ENCODE data around the gene MRGPRF. TPM values are rescaled to one million over a fixed set of nuclear protein-coding genes. Genes with fewer than 3 reads are reported as not detected.

Gene MRGPRF
- total and polyA plus RNA-seq, 2 donors from 2014 or later, result 9.3 to 19.0 TPM

- TF ChIP-seq CTCF (IDR thresholded peaks at IDR 0.05; ENCODE audit: borderline replicate concordance, extremely low read depth, insufficient read depth), result no peak
- no peak overlapping the region for H3K9ac ChIP-seq (ENCODE audit: low read length in 3 of 3)
These were observed 22.9 kb upstream of the MRGPRF start for GRCh38 chr11:69035946-69036340.

GRCh38 chr11:69035150-69035945, 22.3 kb upstream of the MRGPRF start:
- Histone ChIP-seq H3K4me1 (ENCODE audit: control insufficient read depth in 2 of 3, insufficient read depth in 2 of 3, low read depth in 1 of 3, low read length in 3 of 3) (no peaks in the 10 kb centered on the region), H3K9ac (ENCODE audit: low read length in 3 of 3) (no peak overlapping the region), H3K27me3 (ENCODE audit: control insufficient read depth, insufficient read depth, low read length) (no peaks in the 10 kb centered on the region), H3K36me3 (ENCODE audit: control insufficient read depth in 2 of 3, insufficient read depth in 3 of 3, low read length in 3 of 3) (no peaks in the 10 kb centered on the region), H3K9me3 (ENCODE audit: control insufficient read depth in 2 of 3, insufficient read depth in 1 of 3, low read length in 3 of 3) (no peaks in the 10 kb centered on the region), H3K4me3 (ENCODE audit: low read length in 3 of 3) (no peak overlapping the region), H3K27ac (ENCODE audit: low read depth in 2 of 2, low read length in 2 of 2) (no peak overlapping the region)
- intact Hi-C loops (cut with DNase I), result no loop called here
- FAIRE-seq, result no peak
- TF ChIP-seq CTCF (IDR thresholded peaks at IDR 0.05; ENCODE audit: borderline replicate concordance, extremely low read depth, insufficient read depth), result no peak
- DNase-seq, result no peak

More at GRCh38 chr11:69035946-69036340, 22.9 kb upstream of the MRGPRF start:
- H3K36me3 ChIP-seq (ENCODE audit: control insufficient read depth in 2 of 3, insufficient read depth in 3 of 3, low read length in 3 of 3), result no peaks in the 10 kb centered on the region
- peaks cover 0 to 2% (median 0%) of the 10 kb centered on the region in 3 donors for H3K4me1 ChIP-seq (ENCODE audit: control insufficient read depth in 2 of 3, insufficient read depth in 2 of 3, low read depth in 1 of 3, low read length in 3 of 3)
- no peaks in the 10 kb centered on the region for H3K9me3 ChIP-seq (ENCODE audit: control insufficient read depth in 2 of 3, insufficient read depth in 1 of 3, low read length in 3 of 3)
- intact Hi-C loops (cut with DNase I), result no loop called here
- H3K4me3 ChIP-seq (ENCODE audit: low read length in 3 of 3), result no peak overlapping the region
- peak in 2 of 5 donors; percentile 60 to 92 for DNase-seq
- no peak overlapping the region for H3K27ac ChIP-seq (ENCODE audit: low read depth in 2 of 2, low read length in 2 of 2)
- no peaks in the 10 kb centered on the region for H3K27me3 ChIP-seq (ENCODE audit: control insufficient read depth, insufficient read depth, low read length)
- no peak for FAIRE-seq

GRCh38 chr11:69034123-69034867, 21.2 kb upstream of the MRGPRF start:
- no peak for TF ChIP-seq CTCF (IDR thresholded peaks at IDR 0.05; ENCODE audit: borderline replicate concordance, extremely low read depth, insufficient read depth)
- FAIRE-seq, result no peak

More at GRCh38 chr11:69034123-69034867, 21.2 kb upstream of the MRGPRF start:
- Histone ChIP-seq H3K36me3 (ENCODE audit: control insufficient read depth in 2 of 3, insufficient read depth in 3 of 3, low read length in 3 of 3) (no peaks in the 10 kb centered on the region), H3K27ac (ENCODE audit: low read depth in 2 of 2, low read length in 2 of 2) (no peak overlapping the region), H3K9ac (ENCODE audit: low read length in 3 of 3) (no peak overlapping the region), H3K9me3 (ENCODE audit: control insufficient read depth in 2 of 3, insufficient read depth in 1 of 3, low read length in 3 of 3) (no peaks in the 10 kb centered on the region), H3K4me3 (ENCODE audit: low read length in 3 of 3) (no peak overlapping the region), H3K27me3 (ENCODE audit: control insufficient read depth, insufficient read depth, low read length) (no peaks in the 10 kb centered on the region), H3K4me1 (ENCODE audit: control insufficient read depth in 2 of 3, insufficient read depth in 2 of 3, low read depth in 1 of 3, low read length in 3 of 3) (no peaks in the 10 kb centered on the region)
- intact Hi-C loops (cut with DNase I), result no loop called here
- no peak for DNase-seq

All from kidney (tissue), 14 donors.